ENCODE results near the gene PLEKHH2. TPM values are rescaled to one million over a fixed set of nuclear protein-coding genes. Genes with fewer than 3 reads are reported as not detected.

The PLEKHH2 gene
- total and polyA plus RNA-seq, 5 donors = 3.2 to 5.9 (median 3.9) TPM

GRCh38 chr2:43743706-43744105 is 106.6 kb downstream of the PLEKHH2 start:
- Histone ChIP-seq H3K27ac (ENCODE audit: low read length) (no peak overlapping the region), H3K4me3 (ENCODE audit: low read length) (no peak overlapping the region), H3K4me1 (ENCODE audit: control insufficient read depth, insufficient read depth, low read length) (no peaks in the 10 kb centered on the region), H3K27me3 (ENCODE audit: control insufficient read depth, insufficient read depth) (no peaks in the 10 kb centered on the region), H3K9me3 (ENCODE audit: control insufficient read depth, low read length) (no peaks in the 10 kb centered on the region)
- 71% methylated on average over 5 of the region's 5 CpGs for WGBS
- ATAC-seq (no peak), DNase-seq (no peak)
- intact Hi-C loops (cut with DNase I) = no loop called here

- Histone ChIP-seq H3K4me3 (ENCODE audit: low read length) (no peak overlapping the region), H3K27me3 (ENCODE audit: control insufficient read depth, insufficient read depth) (no peaks in the 10 kb centered on the region), H3K4me1 (ENCODE audit: control insufficient read depth, insufficient read depth, low read length) (peaks cover 3% of the 10 kb centered on the region), H3K9me3 (ENCODE audit: control insufficient read depth, low read length) (no peaks in the 10 kb centered on the region), H3K27ac (ENCODE audit: low read length) (no peak overlapping the region)
- DNase-seq (no peak), ATAC-seq (no peak)
- intact Hi-C loops (cut with DNase I) = no loop called here
- WGBS = 50% methylated on average over 3 of the region's 3 CpGs
These were observed 108.4 kb downstream of the PLEKHH2 start for GRCh38 chr2:43745457-43745856.

- 63% methylated on average over 5 of the region's 5 CpGs for WGBS
- H3K9me3 ChIP-seq (ENCODE audit: control insufficient read depth, low read length) = no peaks in the 10 kb centered on the region
- DNase-seq = no peak
- no peak overlapping the region for H3K27ac ChIP-seq (ENCODE audit: low read length)
- no peaks in the 10 kb centered on the region for H3K27me3 ChIP-seq (ENCODE audit: control insufficient read depth, insufficient read depth)
- intact Hi-C loops (cut with DNase I) = no loop called here
- H3K4me3 ChIP-seq (ENCODE audit: low read length) = no peak overlapping the region
- ATAC-seq = no peak
- peaks cover 3% of the 10 kb centered on the region for H3K4me1 ChIP-seq (ENCODE audit: control insufficient read depth, insufficient read depth, low read length)
These were observed 111.3 kb downstream of the PLEKHH2 start for GRCh38 chr2:43748333-43748732.

GRCh38 chr2:43749583-43749982 is 112.5 kb downstream of the PLEKHH2 start:
- H3K4me1 ChIP-seq (ENCODE audit: control insufficient read depth, insufficient read depth, low read length) = peaks cover 3% of the 10 kb centered on the region
- no peak for DNase-seq
- H3K9me3 ChIP-seq (ENCODE audit: control insufficient read depth, low read length) = no peaks in the 10 kb centered on the region
- no peak for ATAC-seq
- 43% methylated on average over 3 of the region's 3 CpGs for WGBS
- H3K4me3 ChIP-seq (ENCODE audit: low read length) = no peak overlapping the region
- peak overlapping the region; percentile 52 for H3K27ac ChIP-seq (ENCODE audit: low read length)
- H3K27me3 ChIP-seq (ENCODE audit: control insufficient read depth, insufficient read depth) = no peaks in the 10 kb centered on the region
- intact Hi-C loops (cut with DNase I) = no loop called here

GRCh38 chr2:43751476-43751990 is 114.5 kb downstream of the PLEKHH2 start:
- Histone ChIP-seq H3K4me1 (ENCODE audit: control insufficient read depth, insufficient read depth, low read length) (peaks cover 3% of the 10 kb centered on the region), H3K9me3 (ENCODE audit: control insufficient read depth, low read length) (no peaks in the 10 kb centered on the region), H3K27ac (ENCODE audit: low read length) (no peak overlapping the region), H3K4me3 (ENCODE audit: low read length) (no peak overlapping the region), H3K27me3 (ENCODE audit: control insufficient read depth, insufficient read depth) (no peaks in the 10 kb centered on the region)
- intact Hi-C loops (cut with DNase I) = no loop called here
- ATAC-seq = no peak
- 89% methylated on average over 5 of the region's 5 CpGs for WGBS
- DNase-seq = no peak

- Histone ChIP-seq H3K9me3 (ENCODE audit: control insufficient read depth, low read length) (no peaks in the 10 kb centered on the region), H3K27ac (ENCODE audit: low read length) (no peak overlapping the region), H3K4me1 (ENCODE audit: control insufficient read depth, insufficient read depth, low read length) (peaks cover 3% of the 10 kb centered on the region), H3K27me3 (ENCODE audit: control insufficient read depth, insufficient read depth) (no peaks in the 10 kb centered on the region), H3K4me3 (ENCODE audit: low read length) (no peak overlapping the region)
- DNase-seq = no peak
- intact Hi-C loops (cut with DNase I) = no loop called here
- ATAC-seq = no peak
These were observed 115.2 kb downstream of the PLEKHH2 start for GRCh38 chr2:43752302-43752701.

GRCh38 chr2:43754180-43754579 is 117.1 kb downstream of the PLEKHH2 start:
- Histone ChIP-seq H3K27me3 (ENCODE audit: control insufficient read depth, insufficient read depth) (no peaks in the 10 kb centered on the region), H3K4me1 (ENCODE audit: control insufficient read depth, insufficient read depth, low read length) (peaks cover 3% of the 10 kb centered on the region), H3K27ac (ENCODE audit: low read length) (peak overlapping the region; percentile 54), H3K4me3 (ENCODE audit: low read length) (no peak overlapping the region), H3K9me3 (ENCODE audit: control insufficient read depth, low read length) (no peaks in the 10 kb centered on the region)
- 60% methylated on average over 7 of the region's 7 CpGs for WGBS
- peak; percentile 88 to 91 for ATAC-seq
- peak; percentile 64 to 85 (median 79) for DNase-seq
- intact Hi-C loops (cut with DNase I) = no loop called here

GRCh38 chr2:43758739-43759138 is 121.7 kb downstream of the PLEKHH2 start:
- peak in 2 of 3 donors; percentile 48 to 79 for DNase-seq
- Histone ChIP-seq H3K4me3 (ENCODE audit: low read length) (no peak overlapping the region), H3K27ac (ENCODE audit: low read length) (no peak overlapping the region), H3K27me3 (ENCODE audit: control insufficient read depth, insufficient read depth) (no peaks in the 10 kb centered on the region), H3K4me1 (ENCODE audit: control insufficient read depth, insufficient read depth, low read length) (no peaks in the 10 kb centered on the region), H3K9me3 (ENCODE audit: control insufficient read depth, low read length) (no peaks in the 10 kb centered on the region)
- WGBS = 34% methylated on average over 3 of the region's 3 CpGs
- intact Hi-C loops (cut with DNase I) = no loop called here
- peak; percentile 47 to 48 for ATAC-seq

- no peaks in the 10 kb centered on the region for H3K27me3 ChIP-seq (ENCODE audit: control insufficient read depth, insufficient read depth)
- no peaks in the 10 kb centered on the region for H3K4me1 ChIP-seq (ENCODE audit: control insufficient read depth, insufficient read depth, low read length)
- intact Hi-C loops (cut with DNase I) = no loop called here
- no peak overlapping the region for H3K27ac ChIP-seq (ENCODE audit: low read length)
- no peaks in the 10 kb centered on the region for H3K9me3 ChIP-seq (ENCODE audit: control insufficient read depth, low read length)
- DNase-seq (no peak), ATAC-seq (peak; percentile 45 to 61)
- no peak overlapping the region for H3K4me3 ChIP-seq (ENCODE audit: low read length)
These were observed 122.1 kb downstream of the PLEKHH2 start for GRCh38 chr2:43759195-43759594.

GRCh38 chr2:43762286-43762685 is 125.2 kb downstream of the PLEKHH2 start:
- Histone ChIP-seq H3K4me1 (ENCODE audit: control insufficient read depth, insufficient read depth, low read length) (no peaks in the 10 kb centered on the region), H3K27ac (ENCODE audit: low read length) (no peak overlapping the region), H3K4me3 (ENCODE audit: low read length) (no peak overlapping the region), H3K9me3 (ENCODE audit: control insufficient read depth, low read length) (no peaks in the 10 kb centered on the region), H3K27me3 (ENCODE audit: control insufficient read depth, insufficient read depth) (no peaks in the 10 kb centered on the region)
- intact Hi-C loops (cut with DNase I) = no loop called here
- 72% methylated on average over 3 of the region's 3 CpGs for WGBS
- no peak for DNase-seq
- no peak for ATAC-seq

GRCh38 chr2:43763091-43763490 is 126.0 kb downstream of the PLEKHH2 start:
- no peaks in the 10 kb centered on the region for H3K9me3 ChIP-seq (ENCODE audit: control insufficient read depth, low read length)
- intact Hi-C loops (cut with DNase I) = no loop called here
- no peaks in the 10 kb centered on the region for H3K4me1 ChIP-seq (ENCODE audit: control insufficient read depth, insufficient read depth, low read length)
- no peak overlapping the region for H3K4me3 ChIP-seq (ENCODE audit: low read length)
- H3K27ac ChIP-seq (ENCODE audit: low read length) = no peak overlapping the region
- DNase-seq (no peak), ATAC-seq (no peak)
- no peaks in the 10 kb centered on the region for H3K27me3 ChIP-seq (ENCODE audit: control insufficient read depth, insufficient read depth)
- 96% methylated on average over 2 of the region's 2 CpGs for WGBS

- no peak for ATAC-seq
- H3K9me3 ChIP-seq (ENCODE audit: control insufficient read depth, low read length) = no peaks in the 10 kb centered on the region
- intact Hi-C loops (cut with DNase I) = no loop called here
- H3K4me1 ChIP-seq (ENCODE audit: control insufficient read depth, insufficient read depth, low read length) = no peaks in the 10 kb centered on the region
- 36% methylated on average over 1 of the region's 1 CpG for WGBS
- no peak overlapping the region for H3K4me3 ChIP-seq (ENCODE audit: low read length)
- no peak for DNase-seq
- H3K27me3 ChIP-seq (ENCODE audit: control insufficient read depth, insufficient read depth) = no peaks in the 10 kb centered on the region
- H3K27ac ChIP-seq (ENCODE audit: low read length) = no peak overlapping the region
These were observed 127.1 kb downstream of the PLEKHH2 start for GRCh38 chr2:43764086-43764705.
